GM21423 (cell line): Measurements from ENCODE around the gene JMJD4.
A peak's percentile ranks its signal among the peaks of the same experiment; 100 is the strongest.

Experiments
- ATAC-seq: cut with Tn5 transposase; IDR thresholded peaks from one replicate; pipeline ENCODE4 v1.9.1; 2021; ENCODE audit warnings: mild to moderate bottlenecking, moderate library complexity; ENCODE audit not compliant: unreplicated experiment

The JMJD4 gene, protein sequence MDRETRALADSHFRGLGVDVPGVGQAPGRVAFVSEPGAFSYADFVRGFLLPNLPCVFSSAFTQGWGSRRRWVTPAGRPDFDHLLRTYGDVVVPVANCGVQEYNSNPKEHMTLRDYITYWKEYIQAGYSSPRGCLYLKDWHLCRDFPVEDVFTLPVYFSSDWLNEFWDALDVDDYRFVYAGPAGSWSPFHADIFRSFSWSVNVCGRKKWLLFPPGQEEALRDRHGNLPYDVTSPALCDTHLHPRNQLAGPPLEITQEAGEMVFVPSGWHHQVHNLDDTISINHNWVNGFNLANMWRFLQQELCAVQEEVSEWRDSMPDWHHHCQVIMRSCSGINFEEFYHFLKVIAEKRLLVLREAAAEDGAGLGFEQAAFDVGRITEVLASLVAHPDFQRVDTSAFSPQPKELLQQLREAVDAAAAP

DNA sequence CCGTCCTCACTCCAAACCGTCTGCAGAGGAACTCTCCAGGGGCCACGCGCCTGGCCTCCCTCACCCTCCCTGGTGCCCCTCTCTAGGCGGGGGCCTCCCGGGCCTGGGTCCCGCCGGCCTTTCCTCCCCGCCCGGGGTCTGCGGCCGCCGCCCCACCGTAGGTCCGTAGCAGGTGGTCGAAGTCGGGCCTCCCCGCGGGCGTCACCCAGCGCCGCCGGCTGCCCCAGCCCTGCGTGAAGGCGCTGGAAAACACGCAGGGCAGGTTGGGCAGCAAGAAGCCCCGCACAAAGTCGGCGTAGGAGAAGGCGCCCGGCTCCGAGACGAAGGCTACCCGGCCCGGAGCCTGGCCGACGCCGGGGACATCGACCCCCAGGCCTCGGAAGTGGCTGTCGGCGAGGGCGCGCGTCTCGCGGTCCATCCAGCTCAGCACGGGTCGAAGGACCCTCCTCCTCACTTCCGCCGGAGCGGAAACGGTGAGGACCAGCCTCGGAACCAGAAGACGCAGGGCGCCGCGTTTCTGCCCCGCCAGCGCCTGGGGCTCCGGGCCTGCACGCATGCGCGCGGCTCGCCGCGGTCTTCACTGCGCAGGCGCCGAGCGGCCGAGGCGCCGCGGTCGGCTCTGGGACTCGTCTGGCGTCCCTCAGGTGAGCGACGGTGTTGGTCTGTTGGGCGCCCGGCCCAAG, at the start of gene JMJD4, which contains the start of gene SNAP47:
Gene JMJD4, minus strand, starts transcription at position 447 of the 683 bp plus-strand sequence. Its CDS starts 29 bp downstream, at position 418.
Gene SNAP47, plus strand, starts transcription at position 580 of the 683 bp plus-strand sequence. CDS start 12,302 bp downstream, outside the sequence.
- ATAC-seq, result peak; percentile 91

DNA sequence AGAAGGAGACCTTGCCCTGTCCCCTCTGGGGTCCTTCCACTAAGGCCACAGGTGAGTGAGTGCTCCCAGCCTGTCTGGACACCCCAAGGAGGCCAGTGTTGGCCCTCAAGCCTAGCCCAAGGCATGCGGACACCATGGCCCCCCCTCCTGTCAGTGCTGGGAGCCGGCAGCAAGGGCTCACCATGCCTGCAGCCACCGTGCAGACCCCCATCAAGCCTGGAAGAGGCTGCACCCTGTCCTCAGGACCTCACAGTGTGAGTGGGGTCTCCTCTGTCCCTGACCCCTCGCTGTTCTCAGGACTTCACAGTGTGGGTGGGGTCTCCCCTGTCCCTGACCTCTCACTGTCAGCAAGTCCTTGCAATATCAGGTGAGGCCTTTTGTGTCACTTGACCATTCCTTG, 47.1 kb upstream of the JMJD4 start:
- ATAC-seq, result no peak

DNA sequence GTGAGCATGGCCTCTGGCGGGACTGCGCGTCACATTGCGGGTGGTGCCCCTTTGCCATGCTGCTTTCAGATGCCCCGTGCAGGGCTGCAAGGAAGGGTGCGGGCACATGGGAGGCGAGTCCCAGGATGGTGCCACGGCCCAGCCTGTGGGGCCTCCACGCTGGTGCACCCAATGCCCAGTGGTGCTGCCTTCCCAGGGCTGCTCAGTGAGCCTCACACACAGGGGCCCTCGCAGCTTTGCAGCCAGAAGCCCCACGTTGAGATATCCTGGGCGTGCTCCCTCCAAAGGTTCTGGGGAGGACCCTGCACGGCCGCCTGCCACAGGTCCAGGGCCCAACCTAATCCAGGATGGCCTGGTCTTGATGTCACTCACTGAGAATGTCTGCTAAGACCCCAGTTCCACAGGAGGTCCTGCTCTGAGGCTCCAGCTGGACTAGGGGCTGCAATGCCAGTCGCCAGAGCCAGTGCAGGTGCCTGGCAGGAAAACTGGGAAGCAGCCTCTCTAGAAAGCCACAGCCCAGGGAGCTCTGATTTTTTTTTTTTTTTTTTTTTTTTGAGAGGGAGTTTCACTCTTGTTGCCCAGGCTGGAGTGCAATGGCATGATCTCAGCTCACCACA, 46.3 kb upstream of the JMJD4 start:
- ATAC-seq, result no peak

DNA sequence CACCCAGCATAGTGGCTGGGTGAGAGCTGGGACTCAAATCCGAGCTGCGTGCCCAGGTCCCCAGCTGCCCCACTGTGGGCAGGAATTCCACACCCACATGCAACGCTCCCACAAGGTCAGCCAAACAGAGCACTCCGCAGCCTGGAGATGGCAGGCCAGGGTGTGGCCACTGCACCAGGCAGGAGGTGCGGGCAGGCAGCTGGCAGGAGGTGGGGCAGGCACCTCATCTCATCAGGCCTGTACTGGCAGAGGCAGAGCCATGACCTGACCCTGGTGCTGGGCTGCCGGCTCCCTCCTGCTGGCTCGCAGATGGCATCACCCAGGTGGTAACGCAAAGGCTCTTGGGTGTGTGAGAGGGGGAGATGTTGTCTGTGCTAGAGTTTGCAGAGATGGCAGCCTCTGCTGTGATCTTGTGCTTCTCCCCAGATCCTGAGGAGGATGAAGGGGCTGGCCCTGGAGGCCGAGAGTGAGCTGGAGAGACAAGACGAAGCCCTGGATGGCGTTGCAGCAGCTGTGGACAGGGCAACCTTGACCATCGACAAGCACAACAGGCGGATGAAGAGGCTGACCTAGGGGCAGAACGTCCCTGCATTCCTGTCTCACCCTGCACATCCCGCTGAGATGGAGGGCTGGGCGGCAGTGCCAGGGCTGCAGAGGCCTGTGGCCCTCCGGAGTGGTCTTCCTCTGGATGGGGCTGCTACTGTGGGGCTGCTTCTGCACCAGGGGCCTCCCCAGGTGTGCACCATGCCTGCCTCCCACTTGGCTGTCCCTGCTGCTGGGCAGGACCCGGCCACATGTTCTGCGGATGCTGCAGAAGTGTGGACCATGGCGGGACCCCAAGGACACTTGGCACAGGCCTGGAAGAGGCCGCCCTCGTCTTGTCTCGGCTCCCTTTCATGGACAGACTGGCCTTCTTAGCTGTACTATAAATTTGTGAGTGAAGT, 45.3 kb upstream of the JMJD4 start:
- no peak for ATAC-seq

DNA sequence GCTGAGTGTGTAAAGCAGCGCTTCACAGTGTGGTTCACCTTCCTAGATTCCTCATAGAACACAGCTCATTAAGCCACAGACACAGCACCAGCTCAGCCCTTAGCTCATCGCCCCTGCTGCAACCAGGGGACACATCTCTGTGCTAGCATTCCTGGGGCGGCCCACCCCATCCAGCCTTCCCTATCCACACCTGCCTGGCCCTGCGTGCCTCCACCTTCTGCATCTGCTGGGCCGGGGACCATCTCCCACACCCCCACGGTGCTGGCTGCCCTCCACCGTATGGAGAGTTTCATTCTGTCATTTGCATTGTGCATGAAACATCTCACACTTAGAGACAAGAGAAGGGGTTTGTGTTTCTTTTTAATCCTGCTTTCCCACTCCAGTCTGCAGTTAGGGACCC, 44.6 kb upstream of the JMJD4 start:
- ATAC-seq, result no peak

DNA sequence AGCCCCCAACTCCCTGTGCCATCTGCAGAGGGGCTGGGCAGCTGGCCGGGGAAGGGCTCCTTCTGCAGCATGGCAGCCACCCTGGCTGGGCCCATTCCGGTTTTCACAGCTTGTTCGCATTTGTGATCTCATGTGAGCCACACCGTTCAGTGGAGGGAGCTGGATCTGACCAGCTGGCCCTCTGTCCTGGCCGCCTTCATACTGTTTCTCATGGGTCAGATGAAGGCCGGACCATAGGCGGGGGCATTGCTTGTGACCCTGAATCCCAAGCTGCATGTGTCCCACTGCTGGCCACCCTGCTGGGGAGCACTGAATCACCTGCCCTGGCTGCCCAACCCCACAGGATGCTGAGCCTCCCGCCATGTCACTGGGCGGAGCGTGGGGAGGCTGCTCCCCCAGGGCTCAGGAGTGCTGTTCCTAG, 43.9 kb upstream of the JMJD4 start:
- no peak for ATAC-seq

DNA sequence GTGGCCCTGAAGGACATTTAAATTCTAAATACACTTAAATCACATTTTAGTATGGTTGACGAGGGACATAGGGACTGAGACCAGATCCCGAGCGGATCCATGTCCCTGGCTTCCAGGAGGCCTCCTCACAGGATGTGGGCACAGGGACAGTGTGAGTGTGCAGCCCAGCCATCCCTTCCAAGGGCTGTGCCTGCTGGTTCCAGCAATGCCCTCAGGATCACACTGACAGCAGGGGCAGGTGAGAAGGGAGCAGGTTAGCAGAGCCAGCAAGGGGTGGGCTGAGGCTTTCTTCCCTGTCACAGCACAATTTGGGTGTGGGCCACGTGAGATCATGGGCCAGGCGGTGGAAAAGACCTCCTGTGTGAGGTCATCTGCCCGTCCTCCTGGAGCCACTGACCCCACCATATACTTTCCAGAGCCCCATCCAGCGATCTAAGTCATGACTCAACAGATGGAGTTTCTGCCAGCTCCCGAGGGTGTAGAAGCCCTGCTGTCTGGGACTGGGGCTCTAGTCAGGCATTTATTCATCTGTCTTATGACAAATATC, 43.4 kb upstream of the JMJD4 start:
- ATAC-seq, result no peak

DNA sequence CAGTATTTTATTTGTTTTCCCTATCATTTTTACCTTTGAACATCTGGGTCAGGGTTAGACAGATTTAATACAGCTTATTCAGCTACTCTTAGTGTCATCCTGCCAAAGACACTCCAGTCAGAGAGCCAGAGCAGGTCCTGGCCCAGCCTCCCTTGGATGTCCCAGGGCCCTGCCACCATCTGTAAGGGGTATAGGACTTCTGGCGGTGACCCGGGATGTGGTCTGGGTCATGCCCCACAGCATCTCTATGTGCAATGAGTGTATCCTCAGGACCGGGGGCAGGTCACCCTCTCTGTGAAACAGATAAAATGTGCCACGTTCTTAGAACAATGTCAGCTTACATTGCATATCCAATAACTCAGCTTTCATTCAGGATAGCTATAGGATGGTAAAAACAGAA, 42.5 kb upstream of the JMJD4 start:
- ATAC-seq, result no peak

DNA sequence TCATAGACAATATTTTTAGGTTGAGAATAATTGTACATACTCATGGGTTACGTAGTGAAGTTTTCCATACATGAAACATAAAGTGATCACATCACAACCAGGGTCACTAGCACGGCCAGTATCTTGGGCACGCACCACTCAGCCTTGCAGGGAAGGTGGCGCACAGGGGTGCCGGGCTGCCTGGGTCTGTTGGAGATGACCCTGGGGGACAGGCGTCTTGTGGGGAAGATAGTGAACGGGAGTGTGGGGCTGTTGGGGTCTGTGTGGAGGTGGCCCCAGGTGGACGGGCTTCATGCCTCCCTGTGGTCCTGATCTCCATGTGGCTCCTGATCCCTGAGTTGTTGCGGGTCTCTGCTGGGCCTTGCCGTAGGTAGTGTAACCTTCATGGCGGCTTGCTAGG, 42.1 kb upstream of the JMJD4 start:
- no peak for ATAC-seq

DNA sequence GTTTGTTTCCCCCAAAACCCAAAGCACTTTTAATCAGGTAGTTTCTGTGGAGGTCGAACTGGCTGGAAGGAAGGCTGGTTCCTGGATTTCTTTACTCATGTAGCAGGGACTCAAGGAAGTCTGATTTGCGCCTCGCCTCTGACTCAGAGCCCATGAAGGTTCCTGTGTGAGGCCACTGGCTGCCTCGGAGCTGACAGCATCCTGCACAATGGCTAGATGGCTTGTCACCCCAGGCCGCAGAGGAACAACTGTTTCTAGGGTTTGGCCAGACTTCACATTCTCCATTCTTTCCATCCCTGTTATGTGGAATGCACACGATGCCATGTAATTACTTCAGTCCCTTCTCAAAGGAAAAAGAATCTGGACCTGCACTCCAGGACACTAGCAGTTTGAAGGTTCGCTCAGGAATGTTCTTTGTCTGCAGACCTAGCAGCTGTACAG, 41.2 kb upstream of the JMJD4 start:
- no peak for ATAC-seq

DNA sequence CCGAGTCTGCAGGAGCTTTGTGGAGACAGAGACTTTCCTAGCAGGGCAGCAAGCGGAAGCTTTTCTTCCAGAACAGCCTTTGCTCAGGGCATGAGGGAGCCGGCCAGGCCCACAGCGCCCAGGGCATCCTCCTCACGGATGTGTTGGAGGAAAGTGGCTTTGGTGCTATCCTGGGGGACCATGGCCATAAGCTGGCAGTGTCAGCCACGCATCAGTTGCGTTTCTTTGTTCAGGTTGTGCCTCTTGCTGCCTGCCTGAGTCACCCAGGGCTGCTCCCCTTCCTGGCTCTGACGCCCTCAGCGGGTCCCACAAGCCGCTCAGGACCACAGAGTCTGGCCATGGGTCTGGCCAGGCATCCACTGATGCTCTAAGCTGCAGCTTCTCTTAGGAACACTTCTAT, 40.7 kb upstream of the JMJD4 start:
- no peak for ATAC-seq

DNA sequence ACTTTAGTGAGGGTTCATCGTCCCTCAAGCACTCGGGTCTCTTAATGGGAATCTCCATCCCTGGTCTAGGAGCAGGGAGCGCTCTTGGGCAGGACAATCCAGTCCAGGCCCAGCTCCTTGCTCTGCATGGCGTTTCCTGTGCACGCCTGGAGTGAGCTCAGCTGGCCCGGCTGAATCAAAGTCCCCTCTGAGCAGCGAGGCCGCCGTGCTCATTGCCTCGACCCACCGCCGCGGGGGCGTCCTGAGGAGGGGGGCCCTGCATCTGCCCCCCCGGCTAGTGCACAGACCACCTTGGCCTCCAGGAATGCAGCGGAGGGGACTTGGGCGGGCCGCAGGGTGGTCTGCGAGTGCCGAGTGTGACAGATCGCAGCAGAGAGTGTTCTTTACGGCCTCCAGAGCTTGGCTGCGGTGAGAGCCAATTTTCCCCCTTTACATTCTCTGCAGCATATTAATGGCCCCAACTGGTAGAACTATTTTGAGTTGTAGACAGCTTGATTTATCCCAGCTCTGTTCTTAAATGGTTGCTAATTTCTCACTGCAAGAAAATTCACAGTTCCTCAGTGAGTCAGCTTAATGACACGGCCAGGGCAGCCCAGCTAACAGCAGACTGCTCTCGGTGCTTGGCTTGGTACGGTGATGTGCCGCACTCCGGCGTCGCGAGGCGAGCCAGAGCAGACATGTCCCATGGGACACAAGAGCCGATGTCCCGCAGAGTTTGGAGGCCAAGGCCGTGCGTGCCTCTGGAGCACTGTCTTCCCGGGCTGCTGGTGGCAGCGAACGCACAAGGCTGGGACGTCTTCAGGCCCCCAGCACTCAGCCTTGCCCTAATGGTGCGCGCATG, 39.9 kb upstream of the JMJD4 start:
- ATAC-seq, result no peak

DNA sequence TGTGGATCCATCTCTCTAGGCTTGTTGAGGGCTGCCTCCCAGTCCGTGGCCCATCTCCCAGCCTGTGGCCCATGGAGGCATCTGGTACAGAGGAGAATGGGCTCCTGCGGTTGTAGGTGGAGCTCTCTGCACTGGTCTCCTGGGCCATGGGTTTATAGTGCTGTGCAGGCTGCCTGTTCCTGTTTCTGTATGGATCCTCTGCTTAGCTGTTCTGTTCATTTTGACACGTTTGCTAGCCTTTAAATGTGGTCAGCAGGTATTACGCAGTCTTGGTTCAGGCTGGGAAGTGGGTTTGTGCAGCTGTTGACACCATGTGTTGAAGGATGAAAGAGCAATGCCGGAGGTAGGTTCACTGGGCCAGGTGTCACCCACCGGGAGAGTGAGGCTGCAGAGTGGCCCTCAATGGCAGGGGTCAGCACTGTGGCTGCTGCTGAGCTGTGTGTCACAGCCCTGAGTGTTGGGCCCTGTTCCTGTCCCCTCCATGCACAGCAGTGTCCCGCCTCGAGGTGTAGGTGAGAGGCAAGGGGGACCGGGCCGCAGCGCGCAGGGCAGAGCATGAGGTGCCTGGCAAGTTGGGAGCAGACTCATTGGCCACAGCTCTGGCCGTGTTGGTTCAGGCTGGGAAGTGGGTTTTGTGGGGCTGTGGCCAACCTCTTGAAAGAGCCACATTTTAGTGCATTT, 39.1 kb upstream of the JMJD4 start:
- ATAC-seq, result no peak

DNA sequence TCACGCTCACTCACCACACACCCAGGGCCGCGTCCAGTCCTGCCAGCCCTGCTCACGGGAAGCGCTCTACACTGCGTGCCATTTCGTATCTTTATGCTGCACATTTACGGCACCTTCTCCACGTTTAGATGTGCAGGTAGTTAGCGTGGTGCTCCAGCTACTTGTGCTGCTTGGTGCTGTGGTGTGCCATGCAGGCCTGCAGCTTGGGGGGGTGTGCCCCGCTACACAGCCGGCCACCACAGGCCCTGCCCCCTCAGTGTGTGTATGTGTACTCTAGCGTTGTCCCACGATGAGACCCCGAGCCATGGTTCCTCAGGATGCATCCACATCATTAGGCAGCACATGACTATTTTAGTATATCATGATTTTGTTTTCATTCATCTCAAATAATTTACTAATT, 38.5 kb upstream of the JMJD4 start:
- no peak for ATAC-seq

DNA sequence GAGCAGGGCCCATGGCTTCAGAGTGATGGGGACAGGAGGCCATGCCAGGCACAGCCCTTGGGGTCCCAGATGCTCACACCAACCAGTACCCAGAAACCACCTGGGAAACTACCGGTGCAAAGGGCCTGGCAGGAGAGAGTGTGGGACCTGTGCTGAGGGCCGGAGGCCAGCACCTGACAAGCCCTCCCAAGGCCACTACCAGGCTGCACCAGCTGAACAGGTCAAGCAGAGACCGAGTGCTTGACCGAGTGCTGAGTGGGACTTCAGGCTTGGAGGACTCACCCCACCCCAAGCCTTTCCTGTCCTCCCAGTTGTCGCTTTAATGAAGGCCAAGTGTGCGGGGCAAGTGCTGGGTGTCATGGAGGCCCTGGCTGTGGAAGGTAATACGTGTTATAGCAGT, 36.7 kb upstream of the JMJD4 start:
- ATAC-seq, result no peak

DNA sequence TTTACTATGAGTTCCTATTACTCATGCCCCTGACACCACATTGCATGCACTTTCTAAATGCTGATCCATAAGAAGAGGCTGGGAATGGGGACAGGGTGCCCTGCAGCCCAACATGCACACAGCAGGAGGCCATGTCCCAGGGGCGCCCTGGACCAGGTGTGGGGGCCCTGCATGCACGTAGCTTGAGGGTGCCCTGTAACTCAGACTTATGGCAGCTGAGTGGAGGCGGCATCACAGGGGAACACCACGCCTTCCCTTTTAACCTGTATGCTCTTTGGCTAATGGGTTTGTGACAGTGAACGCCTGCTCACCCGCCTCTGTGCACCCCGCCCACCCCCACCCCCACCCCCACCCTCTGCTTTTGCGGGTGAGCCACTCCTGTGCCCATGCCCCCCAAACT, 36.2 kb upstream of the JMJD4 start:
- ATAC-seq, result no peak

DNA sequence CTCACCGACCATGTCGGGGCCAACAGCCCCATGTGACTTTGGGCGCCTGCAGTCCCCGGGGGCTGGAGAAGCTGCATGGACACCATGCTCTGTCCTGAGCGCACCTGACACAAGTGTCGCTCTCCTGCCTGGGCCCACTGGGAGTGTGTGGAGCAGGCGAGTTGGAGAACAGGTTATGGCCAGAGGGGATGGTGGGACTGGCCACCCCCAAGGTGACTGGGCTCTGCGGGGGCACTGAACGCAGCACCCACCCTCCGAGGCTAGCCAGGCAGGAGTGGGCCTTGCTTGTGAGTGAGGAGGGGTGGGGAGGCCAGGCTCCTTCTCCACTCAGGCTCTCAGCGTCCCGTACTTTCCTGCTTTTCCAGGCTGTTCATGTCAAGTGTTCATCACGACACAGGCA, 35.7 kb upstream of the JMJD4 start:
- ATAC-seq, result no peak

DNA sequence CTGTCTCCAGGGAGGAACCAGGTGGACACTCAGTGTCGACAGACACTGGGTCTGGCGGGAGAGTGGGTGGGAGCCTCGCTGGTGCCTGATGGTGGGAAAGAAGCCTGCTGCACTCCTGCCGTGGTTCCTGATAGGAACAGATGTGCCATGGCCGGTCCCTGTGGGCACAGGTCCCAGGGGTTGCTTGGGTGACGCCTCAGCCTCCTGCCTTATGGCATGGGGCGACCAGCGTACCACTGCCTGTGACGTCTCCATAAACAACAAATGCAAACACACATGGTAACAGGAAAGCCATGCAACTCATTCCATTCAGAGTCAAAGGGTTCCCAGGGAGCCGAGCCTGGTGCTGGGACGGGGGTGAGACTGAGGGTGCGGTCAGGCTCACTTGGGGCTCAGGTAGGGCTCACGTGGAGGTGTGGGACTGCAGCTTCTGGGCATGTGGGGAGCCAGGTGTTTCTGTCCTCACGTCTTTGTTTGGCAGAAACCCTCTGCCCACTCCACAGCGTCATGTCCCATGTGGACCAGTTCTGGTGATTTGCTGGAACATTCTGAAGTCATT, 34.9 kb upstream of the JMJD4 start:
- no peak for ATAC-seq
